Adipocyte (in vitro differentiated cells): Measurements from ENCODE around the gene MINK1.

ENCODE experiments used
- DNase-seq: peaks from one replicate; pipeline ENCODE4 v3.0.0-alpha.2; 2015; ENCODE audit warnings: low read depth
- H3K27me3 ChIP-seq: replicated peaks from 2 replicates; pipeline ENCODE4 v1.7.0; 2013; ENCODE audit warnings: mild to moderate bottlenecking, low read length, moderate library complexity; ENCODE audit not compliant: control insufficient read depth, insufficient read depth
- H3K36me3 ChIP-seq: 2 replicates; pipeline ENCODE4 v1.7.0; 2013; ENCODE audit warnings: low read length, mild to moderate bottlenecking, moderate library complexity; ENCODE audit not compliant: control insufficient read depth, insufficient read depth, severe bottlenecking
- H3K4me1 ChIP-seq: 2 replicates; pipeline ENCODE4 v1.7.0; 2013; ENCODE audit warnings: mild to moderate bottlenecking, low read length, moderate library complexity; ENCODE audit not compliant: control insufficient read depth, insufficient read depth
- H3K4me3 ChIP-seq: 2 replicates; pipeline ENCODE4 v1.7.0; 2013; ENCODE audit warnings: mild to moderate bottlenecking, low read length, moderate library complexity
- H3K9ac ChIP-seq: 2 replicates; pipeline ENCODE4 v1.7.0; 2013; ENCODE audit warnings: mild to moderate bottlenecking, low read length, moderate library complexity
- H3K9me3 ChIP-seq: 2 replicates; pipeline ENCODE4 v1.7.0; 2013; ENCODE audit warnings: mild to moderate bottlenecking, low read length, moderate library complexity; ENCODE audit not compliant: control insufficient read depth

MINK1 gene

DNA sequence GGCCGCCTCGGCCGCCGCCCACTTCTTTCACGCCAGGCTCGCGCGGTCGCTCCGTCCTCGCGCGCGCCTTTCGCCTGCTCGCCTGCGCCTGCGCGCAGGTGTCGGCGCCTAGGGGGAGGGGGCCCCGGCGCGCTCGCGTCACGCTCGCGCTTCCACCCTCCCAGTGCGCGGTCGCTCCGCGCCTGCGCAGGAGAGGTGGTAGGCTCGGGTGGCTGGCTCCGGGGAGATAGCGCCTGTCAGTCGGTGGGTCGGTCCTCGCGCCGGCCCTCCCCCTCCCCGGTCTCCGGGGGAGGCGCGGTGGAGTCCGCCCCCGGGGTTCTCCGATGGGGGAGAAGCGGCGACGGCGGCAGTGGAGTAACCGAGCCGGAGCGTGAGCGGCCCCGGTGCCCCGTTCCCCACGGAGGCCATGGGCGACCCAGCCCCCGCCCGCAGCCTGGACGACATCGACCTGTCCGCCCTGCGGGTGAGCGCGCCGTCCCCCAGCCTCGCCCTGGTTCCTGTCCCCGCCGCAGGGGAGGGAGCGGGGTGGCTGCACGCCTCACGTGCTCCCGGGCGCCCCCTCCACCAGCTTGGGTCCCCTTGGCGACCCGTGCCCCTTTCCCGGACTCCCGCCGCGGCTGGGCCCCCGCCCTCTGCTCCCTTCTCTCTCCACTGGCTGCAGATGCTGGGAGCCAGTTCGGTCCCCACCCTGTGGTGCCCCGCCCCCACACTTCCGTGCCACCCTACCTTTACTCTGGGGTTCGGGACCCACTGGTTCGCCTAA lies at the start of gene MINK1:
Gene MINK1 (plus strand): TSS at position 163 of the 763 bp plus-strand sequence. CDS start 244 bp downstream, at position 407.
- no peaks in the 10 kb centered on the region for H3K36me3 ChIP-seq
- no peaks in the 10 kb centered on the region for H3K27me3 ChIP-seq
- H3K9me3 ChIP-seq = no peaks in the 10 kb centered on the region
- DNase-seq = peak; percentile 98
- H3K4me1 ChIP-seq = peaks cover 23% of the 10 kb centered on the region
- peak within 1 kb of the TSS; percentile 85 for H3K4me3 ChIP-seq
- peak within 1 kb of the TSS; percentile 93 for H3K9ac ChIP-seq

DNA sequence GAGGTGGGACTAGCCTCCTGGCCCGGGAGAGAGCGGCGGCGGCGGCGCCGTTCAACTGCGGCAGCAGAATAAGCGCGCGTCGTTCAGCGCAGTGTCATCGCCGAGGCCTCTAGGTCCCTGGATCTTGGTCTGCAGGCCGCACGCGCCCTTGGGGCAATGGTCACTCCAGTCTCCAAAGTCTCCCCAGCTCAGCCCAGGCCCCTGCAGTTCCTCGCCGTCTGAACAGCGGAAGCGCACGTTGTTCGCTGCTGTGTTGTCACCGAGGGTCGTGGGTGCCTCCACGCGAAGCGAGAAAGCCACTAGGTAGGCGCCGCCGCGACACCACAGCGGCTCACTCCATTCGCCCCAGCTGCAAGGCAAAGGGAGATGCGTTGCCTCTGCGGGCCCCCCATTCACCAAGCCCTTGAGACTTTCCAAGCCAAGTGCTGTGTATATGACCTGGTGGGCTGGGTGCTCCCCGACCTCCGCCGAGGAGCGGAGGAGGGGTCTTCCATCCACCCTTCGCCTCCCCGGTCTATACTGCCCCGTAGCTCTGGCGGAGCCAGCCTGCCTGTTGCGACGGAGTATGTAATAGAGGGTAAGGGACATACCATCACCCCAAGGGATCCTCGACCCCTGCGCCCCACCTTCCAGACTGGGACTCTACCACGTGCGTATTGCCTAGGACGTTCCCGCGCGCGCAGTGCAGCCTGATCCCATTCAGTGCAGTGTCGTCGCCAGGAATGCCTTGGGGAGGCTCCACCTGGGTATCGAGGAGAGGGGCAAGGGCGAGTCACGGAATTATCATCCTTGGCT lies 47.6 kb upstream of the MINK1 start:
- Histone ChIP-seq H3K9ac (peak overlapping the region; percentile 14), H3K4me3 (peak overlapping the region; percentile 54), H3K27me3 (peaks cover 33% of the 10 kb centered on the region), H3K36me3 (no peaks in the 10 kb centered on the region), H3K4me1 (peaks cover 28% of the 10 kb centered on the region), H3K9me3 (no peaks in the 10 kb centered on the region)
- no peak for DNase-seq

DNA sequence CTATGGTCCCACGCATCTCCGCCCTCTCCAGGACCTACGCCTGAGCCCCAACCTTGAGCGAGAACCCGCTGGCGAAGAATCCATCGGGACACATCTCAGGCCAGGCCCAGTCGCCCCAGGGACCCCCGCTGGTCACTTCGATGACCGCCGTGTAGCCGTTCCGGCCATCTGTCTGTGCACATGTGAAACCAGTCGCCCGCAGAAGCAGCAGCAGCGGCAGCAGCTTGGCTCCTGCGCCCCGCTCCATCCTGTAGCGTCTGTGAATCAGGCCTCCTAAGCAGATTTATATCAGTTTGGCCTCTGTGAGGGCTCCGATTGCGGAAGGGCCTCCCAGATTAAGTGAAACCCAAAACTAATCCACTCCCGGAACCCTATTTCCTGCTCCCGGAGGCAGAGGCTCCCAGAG lies 47.0 kb upstream of the MINK1 start, which contains the start of gene VMO1:
Gene VMO1 (minus strand): TSS at position 259 of the 406 bp plus-strand sequence. CDS start 12 bp downstream, at position 247.
- Histone ChIP-seq H3K9me3 (no peaks in the 10 kb centered on the region), H3K27me3 (peaks cover 29% of the 10 kb centered on the region), H3K36me3 (no peaks in the 10 kb centered on the region), H3K4me1 (peaks cover 31% of the 10 kb centered on the region), H3K4me3 (peak within 1 kb of the TSS; percentile 54), H3K9ac (peak within 1 kb of the TSS; percentile 14)
- DNase-seq = peak; percentile 68

DNA sequence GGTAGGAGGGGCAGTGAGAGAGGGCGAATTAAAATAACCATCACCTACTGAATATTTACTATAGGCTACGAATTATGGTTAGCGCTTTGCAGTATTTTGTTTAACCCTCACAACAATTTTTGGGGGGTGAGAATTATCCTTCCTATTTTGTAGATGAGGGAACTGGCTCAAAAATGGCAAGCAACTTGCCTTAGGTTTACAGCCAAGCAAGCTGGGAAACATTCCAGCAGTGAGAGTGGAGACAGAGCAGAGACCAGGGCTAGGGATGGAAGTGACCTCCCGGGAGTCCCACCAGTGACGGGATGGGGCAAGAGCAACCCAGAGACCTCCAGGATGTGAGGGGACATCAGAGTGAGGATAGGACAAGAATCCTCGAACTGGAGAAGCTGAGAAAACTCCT lies 46.6 kb upstream of the MINK1 start:
- peaks cover 29% of the 10 kb centered on the region for H3K27me3 ChIP-seq
- no peaks in the 10 kb centered on the region for H3K36me3 ChIP-seq
- peak overlapping the region; percentile 14 for H3K9ac ChIP-seq
- H3K4me1 ChIP-seq = peaks cover 31% of the 10 kb centered on the region
- H3K4me3 ChIP-seq = peak overlapping the region; percentile 54
- DNase-seq = peak; percentile 30
- H3K9me3 ChIP-seq = no peaks in the 10 kb centered on the region

DNA sequence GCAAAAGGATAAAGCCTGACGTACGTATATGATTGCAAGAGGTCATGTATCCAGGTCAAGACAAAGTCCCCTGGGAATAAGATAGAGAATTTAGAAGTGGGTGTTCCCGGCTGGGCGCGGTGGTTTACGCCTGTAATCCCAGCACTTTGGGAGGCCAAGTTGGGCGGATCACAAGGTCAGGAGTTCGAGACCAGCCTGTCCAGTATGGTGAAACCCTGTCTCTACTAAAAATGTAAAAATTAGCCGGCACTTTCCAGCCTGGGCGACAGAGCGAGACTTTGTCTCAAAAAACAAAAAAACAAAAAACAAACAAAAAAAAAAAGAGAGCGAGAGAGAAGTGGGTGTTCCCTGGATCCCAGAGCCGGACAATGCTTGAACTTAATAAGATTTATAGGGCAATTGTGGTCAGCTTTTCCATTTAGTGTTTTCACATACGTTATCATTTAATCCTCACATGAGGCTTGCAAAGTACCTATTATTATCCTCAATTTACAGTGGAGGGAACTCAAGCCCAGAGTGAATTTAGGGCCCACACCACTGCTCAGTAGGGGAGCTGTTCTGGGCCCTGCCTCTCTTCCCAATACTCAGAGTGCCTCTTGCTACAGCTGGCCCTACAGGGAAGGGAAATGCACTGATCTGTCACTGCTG lies 44.9 kb upstream of the MINK1 start:
- no peaks in the 10 kb centered on the region for H3K36me3 ChIP-seq
- DNase-seq = no peak
- peaks cover 31% of the 10 kb centered on the region for H3K4me1 ChIP-seq
- H3K4me3 ChIP-seq = no peak overlapping the region
- peaks cover 18% of the 10 kb centered on the region for H3K27me3 ChIP-seq
- H3K9ac ChIP-seq = no peak overlapping the region
- H3K9me3 ChIP-seq = no peaks in the 10 kb centered on the region

DNA sequence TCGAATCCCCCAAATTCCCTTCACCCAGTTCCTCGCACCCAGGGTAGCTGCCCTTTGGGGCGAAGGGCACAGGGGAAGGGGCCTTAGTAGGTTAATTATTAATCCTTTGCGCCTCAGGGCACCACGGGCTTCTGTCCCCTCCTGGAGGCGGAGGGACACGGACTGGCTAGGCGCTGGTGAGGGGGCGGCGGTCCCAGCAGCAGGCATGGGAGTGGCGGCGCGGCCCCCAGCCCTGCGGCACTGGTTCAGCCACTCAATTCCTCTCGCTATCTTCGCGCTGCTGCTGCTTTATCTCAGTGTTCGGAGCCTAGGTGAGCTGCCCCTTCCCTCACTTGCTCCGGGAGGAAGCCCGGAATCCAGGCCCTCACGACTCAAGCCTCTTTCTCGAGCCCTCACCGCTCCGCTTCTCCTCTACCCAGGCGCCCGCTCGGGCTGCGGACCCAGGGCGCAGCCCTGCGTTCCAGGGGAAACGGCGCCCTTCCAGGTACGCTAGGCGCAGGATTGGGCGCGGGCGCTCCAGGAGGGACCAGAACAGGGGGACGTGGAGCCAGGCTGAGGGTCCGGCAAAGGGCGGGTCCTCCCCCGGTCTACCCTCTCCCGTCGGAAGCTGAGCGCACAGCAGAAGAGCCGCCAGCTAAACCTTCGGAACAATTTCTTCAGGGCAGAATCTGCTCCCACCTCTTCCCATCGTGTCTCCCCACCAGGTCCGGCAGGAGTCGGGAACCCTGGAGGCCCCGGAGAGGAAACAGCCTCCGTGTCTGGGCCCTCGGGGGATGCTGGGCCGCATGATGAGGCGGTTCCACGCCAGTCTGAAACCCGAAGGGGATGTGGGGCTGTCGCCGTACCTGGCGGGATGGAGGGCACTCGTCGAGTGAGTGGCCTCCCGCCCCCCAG lies 44.1 kb upstream of the MINK1 start, which contains the start of gene GLTPD2:
Gene GLTPD2 (plus strand): TSS at position 158 of the 894 bp plus-strand sequence. CDS start 48 bp downstream, at position 206.
- H3K36me3 ChIP-seq = no peaks in the 10 kb centered on the region
- H3K9ac ChIP-seq = peak within 1 kb of the TSS; percentile 89
- DNase-seq = no peak
- H3K4me1 ChIP-seq = peaks cover 31% of the 10 kb centered on the region
- H3K9me3 ChIP-seq = no peaks in the 10 kb centered on the region
- peak within 1 kb of the TSS; percentile 79 for H3K4me3 ChIP-seq
- H3K27me3 ChIP-seq = peaks cover 10% of the 10 kb centered on the region

DNA sequence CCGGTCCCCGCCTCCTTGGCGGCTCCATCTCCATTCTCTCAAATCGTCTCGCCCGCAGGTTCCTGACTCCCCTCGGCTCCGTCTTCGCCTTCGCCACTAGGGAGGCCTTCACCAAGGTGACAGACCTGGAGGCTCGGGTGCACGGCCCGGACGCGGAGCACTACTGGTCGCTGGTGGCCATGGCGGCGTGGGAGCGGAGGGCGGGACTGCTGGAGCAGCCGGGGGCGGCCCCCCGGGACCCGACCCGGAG lies 43.5 kb upstream of the MINK1 start:
- no peak for DNase-seq

DNA sequence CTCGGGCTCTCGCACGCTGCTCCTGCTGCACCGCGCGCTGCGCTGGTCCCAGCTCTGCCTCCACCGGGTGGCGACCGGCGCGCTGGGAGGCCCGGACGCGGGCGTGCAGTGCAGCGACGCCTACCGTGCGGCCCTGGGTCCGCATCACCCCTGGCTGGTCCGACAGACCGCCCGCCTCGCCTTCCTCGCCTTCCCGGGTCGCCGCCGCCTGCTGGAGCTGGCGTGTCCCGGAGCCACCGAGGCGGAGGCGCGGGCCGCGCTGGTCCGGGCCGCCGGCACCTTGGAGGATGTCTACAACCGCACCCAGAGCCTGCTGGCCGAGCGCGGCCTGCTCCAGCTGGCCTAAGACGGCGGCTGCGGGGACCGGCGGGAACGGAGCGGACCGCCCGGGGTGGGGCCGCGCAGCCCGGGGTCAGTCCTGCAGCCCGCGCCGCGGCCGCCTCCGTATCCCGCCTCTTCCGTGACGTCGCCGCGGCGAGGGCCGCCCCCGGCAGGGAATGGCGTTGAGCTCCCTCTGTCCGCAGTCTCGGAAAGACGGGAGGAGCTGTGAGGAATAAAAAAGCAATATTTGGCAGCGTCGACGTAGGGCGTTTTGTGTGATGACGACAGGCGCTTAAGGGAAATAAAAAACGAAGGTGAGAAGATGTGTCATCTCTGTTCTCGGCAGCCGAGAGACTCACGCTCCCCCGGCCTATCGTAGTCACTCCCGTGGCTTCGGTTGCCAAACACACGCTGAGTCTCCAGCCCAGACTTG lies 43.0 kb upstream of the MINK1 start:
- Histone ChIP-seq H3K4me3 (peak overlapping the region; percentile 79), H3K36me3 (no peaks in the 10 kb centered on the region), H3K4me1 (peaks cover 31% of the 10 kb centered on the region), H3K9ac (peak overlapping the region; percentile 89), H3K9me3 (no peaks in the 10 kb centered on the region), H3K27me3 (peaks cover 7% of the 10 kb centered on the region)
- DNase-seq = peak; percentile 94

More for the DNA sequence above, 43.5 kb upstream of the MINK1 start:
- Histone ChIP-seq H3K9me3 (no peaks in the 10 kb centered on the region), H3K4me3 (peak overlapping the region; percentile 79), H3K4me1 (peaks cover 31% of the 10 kb centered on the region), H3K36me3 (no peaks in the 10 kb centered on the region), H3K27me3 (peaks cover 8% of the 10 kb centered on the region), H3K9ac (peak overlapping the region; percentile 89)

DNA sequence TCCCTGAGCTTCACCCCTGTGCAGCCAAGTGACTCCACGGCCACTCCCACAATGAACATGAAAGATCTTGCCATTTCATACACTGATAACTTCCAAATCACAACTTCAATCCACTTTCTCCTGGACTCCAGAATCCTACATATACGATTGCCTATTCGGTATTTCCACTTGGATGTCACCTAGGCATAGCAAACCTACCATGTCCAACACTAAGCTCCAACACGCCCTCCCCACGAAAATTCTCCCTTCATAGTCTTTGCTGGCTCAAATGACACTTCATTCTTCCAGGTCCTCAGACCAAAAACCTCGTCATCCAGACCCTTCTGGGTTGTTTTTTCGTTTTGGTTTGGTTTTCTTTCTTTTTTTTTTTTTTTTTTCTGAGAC lies 42.4 kb upstream of the MINK1 start:
- H3K27me3 ChIP-seq = peaks cover 1% of the 10 kb centered on the region
- DNase-seq = no peak
- H3K9ac ChIP-seq = peak overlapping the region; percentile 89
- no peaks in the 10 kb centered on the region for H3K9me3 ChIP-seq
- peaks cover 27% of the 10 kb centered on the region for H3K4me1 ChIP-seq
- no peaks in the 10 kb centered on the region for H3K36me3 ChIP-seq
- H3K4me3 ChIP-seq = peak overlapping the region; percentile 79

DNA sequence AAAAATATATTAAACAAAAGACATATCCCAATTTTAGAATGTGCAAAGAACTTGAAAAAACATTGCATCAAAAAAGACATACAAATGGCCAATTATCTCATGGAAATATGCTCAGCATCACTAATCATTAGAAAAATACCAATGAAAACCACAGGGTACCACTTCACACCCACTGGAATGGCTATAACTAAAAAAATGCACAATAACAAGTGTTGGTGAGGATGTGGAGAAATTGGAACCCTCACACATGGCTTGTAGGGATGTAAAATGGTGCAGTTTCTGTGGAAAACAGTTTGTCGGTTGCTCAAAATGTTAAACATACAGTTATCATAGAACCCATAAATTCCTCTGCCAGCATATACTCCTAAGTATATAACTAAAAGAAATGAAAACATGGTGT lies 38.0 kb upstream of the MINK1 start:
- H3K4me3 ChIP-seq = peak overlapping the region; percentile 97
- no peak for DNase-seq
- H3K27me3 ChIP-seq = no peaks in the 10 kb centered on the region
- peaks cover 17% of the 10 kb centered on the region for H3K36me3 ChIP-seq
- no peak overlapping the region for H3K9ac ChIP-seq
- no peaks in the 10 kb centered on the region for H3K9me3 ChIP-seq
- peaks cover 12% of the 10 kb centered on the region for H3K4me1 ChIP-seq
